Stimulated activated CD4-positive, alpha-beta T cell treated with anti-CD3 and anti-CD28 coated beads, Interleukin-15, amount 100 ng/mL, for 48 hours (primary cell): ENCODE data around the gene DNAJA4.

Source experiments
- DNase-seq, 2 donors: peaks; one replicate each; pipeline ENCODE4 v3.0.0-alpha.2; 2020; ENCODE audit warnings: low read depth in 2 of 2

The DNAJA4 gene

GRCh38 chr15:78315686-78316282 is 51.4 kb downstream of the DNAJA4 start:
- no peak for DNase-seq

- DNase-seq = no peak
Measured at GRCh38 chr15:78316283-78317083, 52.1 kb downstream of the DNAJA4 start.

- no peak for DNase-seq
Measured at GRCh38 chr15:78317145-78317836, 52.9 kb downstream of the DNAJA4 start.

- no peak for DNase-seq
Measured at GRCh38 chr15:78319588-78319987, 55.2 kb downstream of the DNAJA4 start.

- DNase-seq = no peak
Measured at GRCh38 chr15:78320183-78320582, 55.8 kb downstream of the DNAJA4 start.

- no peak for DNase-seq
Measured at GRCh38 chr15:78321041-78321570, 56.7 kb downstream of the DNAJA4 start.

GRCh38 chr15:78321786-78322185 is 57.4 kb downstream of the DNAJA4 start:
- no peak for DNase-seq

GRCh38 chr15:78322243-78322642 is 57.9 kb downstream of the DNAJA4 start:
- DNase-seq = no peak

GRCh38 chr15:78322724-78323521 is 58.6 kb downstream of the DNAJA4 start:
- no peak for DNase-seq

GRCh38 chr15:78323693-78324092 is 59.3 kb downstream of the DNAJA4 start:
- DNase-seq = no peak

- no peak for DNase-seq
Measured at GRCh38 chr15:78324144-78324543, 59.8 kb downstream of the DNAJA4 start.

- DNase-seq = no peak
Measured at GRCh38 chr15:78325092-78325843, 60.9 kb downstream of the DNAJA4 start.

GRCh38 chr15:78327466-78327865 is 63.1 kb downstream of the DNAJA4 start:
- DNase-seq = no peak

- no peak for DNase-seq
Measured at GRCh38 chr15:78329625-78330024, 65.3 kb downstream of the DNAJA4 start.
